Measurements from ENCODE around the gene CACNA1C. TPM values are rescaled to one million over a fixed set of nuclear protein-coding genes. Genes with fewer than 3 reads are reported as not detected.

Gene CACNA1C
- polyA plus RNA-seq, 1 of the 3 experiments (the other 2 are of a cell fraction): 1.5 TPM

GRCh38 chr12:2044165-2044564 is 8.6 kb upstream of the CACNA1C start:
- no peaks in the 10 kb centered on the region for H4K20me1 ChIP-seq (ENCODE audit: insufficient read depth)
- no peaks in the 10 kb centered on the region for H3K9me3 ChIP-seq
- H3K4me3 ChIP-seq (ENCODE audit: low read depth in 2 of 2, low read length in 1 of 2): no peak overlapping the region
- DNase-seq: no peak
- WGBS (ENCODE audit: low lambda C conversion rate): 47% methylated on average over 6 of the region's 6 CpGs
- POLR2A ChIA-PET: no interaction called here
- no peak overlapping the region for H3K9ac ChIP-seq
- H3K27ac ChIP-seq (ENCODE audit: low read depth in 2 of 2, low read length in 1 of 2): no peak overlapping the region
- H3K4me2 ChIP-seq: no peak overlapping the region
- H3K79me2 ChIP-seq (ENCODE audit: insufficient read depth): no peaks in the 10 kb centered on the region
- no peak for TF ChIP-seq EZH2phosphoT487 (IDR thresholded peaks at IDR 0.05; ENCODE audit: borderline replicate concordance, low read depth)
- no peak for TF ChIP-seq CHD2 (IDR thresholded peaks at IDR 0.05; ENCODE audit: low read length, partially characterized antibody)
- no peak for TF ChIP-seq JUND (IDR thresholded peaks at IDR 0.05)
- TF ChIP-seq ELF1 (IDR thresholded peaks at IDR 0.05): no peak
- no peak for TF ChIP-seq MXI1 (IDR thresholded peaks at IDR 0.05; ENCODE audit: low read depth, low read length)
- TF ChIP-seq NRF1 (IDR thresholded peaks at IDR 0.05; ENCODE audit: low read depth, low read length): no peak
- TF ChIP-seq FOXM1 (IDR thresholded peaks at IDR 0.05; ENCODE audit: low read depth): no peak
- TF ChIP-seq ZBTB33 (IDR thresholded peaks at IDR 0.05; ENCODE audit: borderline replicate concordance, low read depth): no peak
- no peak for TF ChIP-seq GABPA (IDR thresholded peaks at IDR 0.05; ENCODE audit: low read depth)
- no peak for TF ChIP-seq TEAD4 (IDR thresholded peaks at IDR 0.05; ENCODE audit: borderline replicate concordance, insufficient read depth)
- TF ChIP-seq FOXJ3 (CRISPR knock-in tag; IDR thresholded peaks at IDR 0.05): no peak
- TF ChIP-seq MAX (IDR thresholded peaks at IDR 0.05; ENCODE audit: low read depth): no peak
- no peak overlapping the region for H2AFZ ChIP-seq (ENCODE audit: low read depth)
- H3K4me1 ChIP-seq (ENCODE audit: control insufficient read depth in 1 of 2, insufficient read depth in 2 of 2, low read depth in 1 of 2, low read length in 1 of 2): no peaks in the 10 kb centered on the region
- no peaks in the 10 kb centered on the region for H3F3A ChIP-seq (replicated peaks; ENCODE audit: insufficient read depth)
- no peaks in the 10 kb centered on the region for H3K36me3 ChIP-seq (replicated peaks in 1 of 2; ENCODE audit: control insufficient read depth in 1 of 2, insufficient read depth in 2 of 2, low read length in 1 of 2)
- peaks cover 5% of the 10 kb centered on the region; the same call in 1 of the 2 replicates for H3K27me3 ChIP-seq (ENCODE audit: insufficient read depth)
- CTCF ChIA-PET: interaction anchor here (1.9 kb wide), 1 partner anchor 10 kb away, joined by 11 read pairs; no protein-coding TSS in a partner anchor
- H3K9me2 ChIP-seq: no peaks in the 10 kb centered on the region

- CTCF ChIA-PET: interaction anchor here (1.3 to 2.5 kb wide), 5 partner anchors 12 to 536 kb away, joined by 4 to 10 read pairs (median 7); no protein-coding TSS in a partner anchor
- POLR2A ChIA-PET: no interaction called here
- H3K27ac ChIP-seq (ENCODE audit: low read depth in 2 of 2, low read length in 1 of 2): no peak overlapping the region
Observed at GRCh38 chr12:2046957-2047356, 5.8 kb upstream of the CACNA1C start.

More at GRCh38 chr12:2046957-2047356, 5.8 kb upstream of the CACNA1C start:
- 40% methylated on average over 4 of the region's 4 CpGs for WGBS (ENCODE audit: low lambda C conversion rate)
- Histone ChIP-seq H3K4me3 (ENCODE audit: low read depth in 2 of 2, low read length in 1 of 2) (no peak overlapping the region), H3K79me2 (ENCODE audit: insufficient read depth) (no peaks in the 10 kb centered on the region), H3K9me2 (no peaks in the 10 kb centered on the region), H3K27me3 (ENCODE audit: insufficient read depth) (peaks cover 5% of the 10 kb centered on the region; the same call in 1 of the 2 replicates), H3K9ac (no peak overlapping the region), H3K4me2 (no peak overlapping the region), H3K9me3 (no peaks in the 10 kb centered on the region), H2AFZ (ENCODE audit: low read depth) (no peak overlapping the region), H3F3A (replicated peaks; ENCODE audit: insufficient read depth) (no peaks in the 10 kb centered on the region), H3K36me3 (replicated peaks in 1 of 2; ENCODE audit: control insufficient read depth in 1 of 2, insufficient read depth in 2 of 2, low read length in 1 of 2) (no peaks in the 10 kb centered on the region), H4K20me1 (ENCODE audit: insufficient read depth) (no peaks in the 10 kb centered on the region), H3K4me1 (ENCODE audit: control insufficient read depth in 1 of 2, insufficient read depth in 2 of 2, low read depth in 1 of 2, low read length in 1 of 2) (peaks cover 0 to 8% of the 10 kb centered on the region in 2 experiments; a peak in 1 of 4 replicates)
- TF ChIP-seq EP300 (IDR thresholded peaks at IDR 0.05; ENCODE audit: borderline replicate concordance in 1 of 2, low read depth in 1 of 2, low read length in 1 of 2) (no peak), CHD2 (IDR thresholded peaks at IDR 0.05; ENCODE audit: low read length, partially characterized antibody) (no peak), FOSL2 (IDR thresholded peaks at IDR 0.05; ENCODE audit: borderline replicate concordance, low read depth) (no peak), FOXM1 (IDR thresholded peaks at IDR 0.05; ENCODE audit: low read depth) (no peak), FOXJ3 (CRISPR knock-in tag; IDR thresholded peaks at IDR 0.05) (no peak), MEF2A (IDR thresholded peaks at IDR 0.05; ENCODE audit: borderline replicate concordance, low read depth) (no peak), NFIC (IDR thresholded peaks at IDR 0.05; ENCODE audit: borderline replicate concordance) (no peak), TAF1 (IDR thresholded peaks at IDR 0.05; ENCODE audit: borderline replicate concordance, low read depth, low read length) (no peak), RCOR1 (IDR thresholded peaks at IDR 0.05; ENCODE audit: low read length) (no peak), SMC3 (IDR thresholded peaks at IDR 0.05; ENCODE audit: low read depth, low read length) (no peak), RXRA (IDR thresholded peaks at IDR 0.05; ENCODE audit: borderline replicate concordance, low read depth) (no peak), SIN3A (IDR thresholded peaks at IDR 0.05; ENCODE audit: borderline replicate concordance, low read depth, low read length) (no peak), JUND (IDR thresholded peaks at IDR 0.05) (no peak), USF2 (IDR thresholded peaks at IDR 0.05; ENCODE audit: borderline replicate concordance, low read depth, low read length) (no peak), TEAD4 (IDR thresholded peaks at IDR 0.05; ENCODE audit: borderline replicate concordance, insufficient read depth) (no peak), GATA2 (CRISPR knock-in tag; IDR thresholded peaks at IDR 0.05) (no peak), CTCF (IDR thresholded peaks at IDR 0.05) (no peak)
- DNase-seq: no peak
